Measurements from ENCODE around the gene MGAT5.

- TF ChIP-seq CTCF (IDR thresholded peaks at IDR 0.05; ENCODE audit: low read length) = peak; percentile 46
- no peak for TF ChIP-seq EZH2 (IDR thresholded peaks at IDR 0.05; ENCODE audit: borderline replicate concordance, low read length)
These were observed 61.0 kb downstream of the MGAT5 start for GRCh38 chr2:134314681-134315368.
